Measurements from ENCODE around the gene DND1.

DNA sequence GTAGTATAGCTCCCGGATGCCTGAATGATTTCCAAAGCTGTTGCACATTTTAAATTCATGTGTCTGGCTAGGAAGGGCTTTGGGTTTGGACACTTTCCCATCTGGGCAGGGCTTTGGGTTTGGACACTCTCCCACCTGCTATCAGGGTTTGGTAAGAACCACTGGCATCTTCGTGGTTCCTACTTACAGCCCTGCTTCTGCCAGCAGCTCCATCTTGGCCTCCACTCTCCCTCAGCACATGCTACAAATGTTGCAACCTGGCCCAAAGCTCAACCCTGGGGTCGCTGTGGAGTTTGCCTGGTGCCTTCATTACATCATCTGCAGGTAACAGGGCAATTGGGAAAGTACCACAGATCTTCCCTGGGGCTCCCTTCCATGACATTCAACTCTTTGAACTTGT lies 30.7 kb downstream of the DND1 start:
- TF ChIP-seq CTCF (IDR thresholded peaks at IDR 0.05) (no peak), POLR2A (IDR thresholded peaks at IDR 0.05) (no peak)

Data from right lobe of liver (tissue), 4 donors.